HepG2 (cell line): Measurements from ENCODE around the gene IL6ST. TPM values are rescaled to one million over a fixed set of nuclear protein-coding genes. Genes with fewer than 3 reads are reported as not detected.

Experiments
- ELK4 ChIP-seq: sonication (generic); formaldehyde crosslinking; IDR thresholded peaks from 2 replicates; pipeline ENCODE4 v1.9.0; 2021; ENCODE audit warnings: missing genetic modification reagents, borderline replicate concordance
- EP300 ChIP-seq, 3 experiments: sonication (generic) in 1 of 3; formaldehyde crosslinking in 1 of 3; IDR thresholded peaks; 2 replicates each; pipeline versions ENCODE4 v1.5.1 to v1.6.1; 2011 to 2020; ENCODE audit warnings: low read depth in 2 of 3, low read length in 2 of 3, borderline replicate concordance in 1 of 3, improper control_type of control experiment in 1 of 3, mild to moderate bottlenecking in 1 of 3, missing genetic modification reagents in 1 of 3, moderate library complexity in 1 of 3
- FOXA3 ChIP-seq: IDR thresholded peaks from 2 replicates; pipeline ENCODE4 v1.6.1; 2016; ENCODE audit warnings: missing genetic modification reagents, missing compliant biosample characterization
- HINFP ChIP-seq: sonication (generic); formaldehyde crosslinking; IDR thresholded peaks from 2 replicates; pipeline ENCODE4 v1.4.0; 2020; ENCODE audit warnings: low read depth, mild to moderate bottlenecking, missing genetic modification reagents
- KLF6 ChIP-seq: IDR thresholded peaks from 2 replicates; pipeline ENCODE4 v1.8.0; 2016; ENCODE audit warnings: missing biosample characterization, missing genetic modification reagents
- MAZ ChIP-seq, 2 experiments: sonication (generic) in 1 of 2; formaldehyde crosslinking in 1 of 2; IDR thresholded peaks; 2 replicates each; pipeline versions ENCODE4 v1.5.0 to v1.6.1; 2012 to 2020; ENCODE audit warnings: low read depth in 2 of 2, mild to moderate bottlenecking in 2 of 2, borderline replicate concordance in 1 of 2, improper control_type of control experiment in 1 of 2, low read length in 1 of 2, missing genetic modification reagents in 1 of 2, moderate library complexity in 1 of 2
- NFIC ChIP-seq: IDR thresholded peaks from 2 replicates; pipeline ENCODE4 v1.6.1; 2012; ENCODE audit warnings: mild to moderate bottlenecking, low read length, inconsistent platforms
- NPAS2 ChIP-seq: sonication (generic); formaldehyde crosslinking; IDR thresholded peaks from 2 replicates; pipeline ENCODE4 v1.8.0; 2022; ENCODE audit warnings: mild to moderate bottlenecking, missing genetic modification reagents, borderline replicate concordance
- RBM22 ChIP-seq: fragments of 200-400 bp; formaldehyde crosslinking; optimal IDR thresholded peaks from 2 replicates; pipeline ENCODE3; 2017; ENCODE audit warnings: mild to moderate bottlenecking, low read length, moderate library complexity
- SOX5 ChIP-seq: IDR thresholded peaks from 2 replicates; pipeline ENCODE4 v1.6.1; 2016; ENCODE audit warnings: borderline replicate concordance
- ZNF136 ChIP-seq: sonication (generic); formaldehyde crosslinking; IDR thresholded peaks from 2 replicates; pipeline ENCODE4 v1.8.1; 2022; ENCODE audit warnings: low read depth, mild to moderate bottlenecking, moderate library complexity, missing genetic modification reagents
- ZNF510 ChIP-seq: sonication (generic); formaldehyde crosslinking; IDR thresholded peaks from 2 replicates; pipeline ENCODE4 v1.4.0; 2020; ENCODE audit warnings: low read depth, mild to moderate bottlenecking, missing genetic modification reagents
- ZNF530 ChIP-seq: sonication (generic); formaldehyde crosslinking; IDR thresholded peaks from 2 replicates; pipeline ENCODE4 v1.5.0; 2020; ENCODE audit warnings: low read depth, mild to moderate bottlenecking, missing genetic modification reagents
- polyA plus RNA-seq, 8 experiments: library from polyadenylated mRNA; depleted of rRNA in 3 of 8; stranded (reverse) in 7 of 8; unstranded in 1 of 8; fragments of >200 nt; fragmentation: Illumina TruSeq in 4 of 8; extraction: Trizol in 4 of 8; gene quantifications; 2 replicates each; pipeline versions ENCODE4 v1.2.1 to v1.2.3, GENCODE V29; 2011 to 2016; ENCODE audit warnings: low read depth in 4 of 8, missing spikeins in 1 of 8, mixed read lengths in 1 of 8; ENCODE audit not compliant: insufficient read depth in 1 of 8
- total RNA-seq, 5 experiments: library from RNA; depleted of rRNA; stranded (reverse); fragments of >200 nt; fragmentation: Illumina TruSeq; extraction: Trizol; gene quantifications; 2 replicates each; pipeline ENCODE4 v1.2.3, GENCODE V29; 2016; ENCODE audit warnings: low read depth in 1 of 5
- TF ChIP-seq, protein P1 (sequence below): sonication (generic); formaldehyde crosslinking; IDR thresholded peaks from 2 replicates; pipeline ENCODE4 v1.4.0; 2020; ENCODE audit warnings: missing genetic modification reagents
- TF ChIP-seq, protein P2 (sequence below): sonication (generic); formaldehyde crosslinking; IDR thresholded peaks from 2 replicates; pipeline ENCODE4 v1.5.0; 2020; ENCODE audit warnings: mild to moderate bottlenecking, missing genetic modification reagents

The IL6ST gene
- total and polyA plus RNA-seq, 2 of the 13 experiments (the other 11 are each of a cell fraction or from before 2014, with no cell fraction given) = 66.6 to 166 TPM

DNA sequence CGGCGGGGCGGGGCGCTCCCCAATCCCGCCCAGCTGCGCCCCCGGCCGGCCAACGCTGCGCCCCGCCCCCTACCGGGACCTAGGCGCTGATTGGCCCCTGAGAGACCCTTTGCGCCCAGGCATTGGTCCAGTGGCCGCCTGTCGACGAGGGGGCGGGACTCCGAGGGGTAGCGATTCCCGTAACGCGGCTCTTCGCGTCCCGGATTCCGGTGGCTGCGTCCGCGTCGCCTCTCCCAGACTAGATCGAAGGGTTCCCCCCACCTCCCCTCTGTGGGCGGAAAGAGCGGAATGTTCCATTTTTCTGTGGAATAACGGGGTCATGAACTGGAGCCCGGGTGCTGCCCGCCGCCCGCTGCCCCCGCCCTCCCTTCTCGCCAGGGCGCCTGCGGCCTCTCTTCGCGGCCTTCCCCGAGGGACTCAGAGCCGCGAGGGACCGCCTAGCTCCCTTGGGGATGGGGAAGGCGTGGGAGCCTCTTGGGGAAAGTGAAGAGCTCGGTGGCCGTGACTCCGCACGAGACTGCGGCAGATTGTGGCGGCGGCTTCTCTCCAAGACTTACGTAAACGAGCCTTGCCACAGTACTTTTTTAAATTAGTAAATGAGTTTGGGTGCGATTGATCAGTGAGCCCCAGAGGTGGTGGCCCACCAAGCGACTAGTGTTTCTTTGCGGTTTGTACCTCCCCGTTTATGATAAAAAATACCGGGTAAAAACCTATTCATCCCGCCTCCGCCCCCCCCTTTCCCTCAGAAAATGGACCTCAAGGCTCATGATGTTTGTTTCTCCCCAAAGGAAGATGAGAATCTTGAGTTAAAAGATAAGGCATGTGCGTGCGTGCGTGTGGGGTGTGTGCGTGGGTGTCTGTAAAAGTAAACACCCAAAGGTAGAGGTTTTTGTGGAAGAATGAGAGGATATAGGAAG lies 493 bp upstream of the IL6ST start (continued):
- TF ChIP-seq, protein P1, sequence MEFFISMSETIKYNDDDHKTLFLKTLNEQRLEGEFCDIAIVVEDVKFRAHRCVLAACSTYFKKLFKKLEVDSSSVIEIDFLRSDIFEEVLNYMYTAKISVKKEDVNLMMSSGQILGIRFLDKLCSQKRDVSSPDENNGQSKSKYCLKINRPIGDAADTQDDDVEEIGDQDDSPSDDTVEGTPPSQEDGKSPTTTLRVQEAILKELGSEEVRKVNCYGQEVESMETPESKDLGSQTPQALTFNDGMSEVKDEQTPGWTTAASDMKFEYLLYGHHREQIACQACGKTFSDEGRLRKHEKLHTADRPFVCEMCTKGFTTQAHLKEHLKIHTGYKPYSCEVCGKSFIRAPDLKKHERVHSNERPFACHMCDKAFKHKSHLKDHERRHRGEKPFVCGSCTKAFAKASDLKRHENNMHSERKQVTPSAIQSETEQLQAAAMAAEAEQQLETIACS (CRISPR knock-in tag) = no peak
- TF ChIP-seq ZNF510 (CRISPR knock-in tag) = peak; percentile 89
- TF ChIP-seq EP300 (IDR thresholded peaks at IDR 0.05; ENCODE audit: low read depth in 2 of 2, low read length in 2 of 2) = peak in 1 of 2 experiments; percentile 49; a peak in 2 of 4 replicates
- TF ChIP-seq EP300 (CRISPR knock-in tag; IDR thresholded peaks at IDR 0.05; ENCODE audit: borderline replicate concordance) = no peak; the same call in 1 of the 2 replicates
- no peak for TF ChIP-seq ZNF136 (CRISPR knock-in tag)
- TF ChIP-seq ELK4 (CRISPR knock-in tag) = no peak
- no peak for TF ChIP-seq NPAS2 (CRISPR knock-in tag)
- TF ChIP-seq RBM22 = no peak
- TF ChIP-seq HINFP (CRISPR knock-in tag) = peak; percentile 97
- TF ChIP-seq ZNF530 = no peak
- TF ChIP-seq, protein P2, sequence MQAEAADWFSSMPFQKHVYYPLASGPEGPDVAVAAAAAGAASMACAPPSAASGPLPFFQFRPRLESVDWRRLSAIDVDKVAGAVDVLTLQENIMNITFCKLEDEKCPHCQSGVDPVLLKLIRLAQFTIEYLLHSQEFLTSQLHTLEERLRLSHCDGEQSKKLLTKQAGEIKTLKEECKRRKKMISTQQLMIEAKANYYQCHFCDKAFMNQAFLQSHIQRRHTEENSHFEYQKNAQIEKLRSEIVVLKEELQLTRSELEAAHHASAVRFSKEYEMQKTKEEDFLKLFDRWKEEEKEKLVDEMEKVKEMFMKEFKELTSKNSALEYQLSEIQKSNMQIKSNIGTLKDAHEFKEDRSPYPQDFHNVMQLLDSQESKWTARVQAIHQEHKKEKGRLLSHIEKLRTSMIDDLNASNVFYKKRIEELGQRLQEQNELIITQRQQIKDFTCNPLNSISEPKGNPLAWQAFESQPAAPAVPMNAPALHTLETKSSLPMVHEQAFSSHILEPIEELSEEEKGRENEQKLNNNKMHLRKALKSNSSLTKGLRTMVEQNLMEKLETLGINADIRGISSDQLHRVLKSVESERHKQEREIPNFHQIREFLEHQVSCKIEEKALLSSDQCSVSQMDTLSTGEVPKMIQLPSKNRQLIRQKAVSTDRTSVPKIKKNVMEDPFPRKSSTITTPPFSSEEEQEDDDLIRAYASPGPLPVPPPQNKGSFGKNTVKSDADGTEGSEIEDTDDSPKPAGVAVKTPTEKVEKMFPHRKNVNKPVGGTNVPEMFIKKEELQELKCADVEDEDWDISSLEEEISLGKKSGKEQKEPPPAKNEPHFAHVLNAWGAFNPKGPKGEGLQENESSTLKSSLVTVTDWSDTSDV (CRISPR knock-in tag) = no peak
- peak; percentile 86 for TF ChIP-seq KLF6 (CRISPR knock-in tag)
- TF ChIP-seq MAZ (IDR thresholded peaks at IDR 0.05; ENCODE audit: borderline replicate concordance, low read depth, low read length) = no peak; the same call in none of the 2 replicates
- TF ChIP-seq MAZ (CRISPR knock-in tag; IDR thresholded peaks at IDR 0.05; ENCODE audit: low read depth) = peak; percentile 89
- peak; percentile 47; the same call in 1 of the 2 replicates for TF ChIP-seq SOX5
- peak; percentile 52 for TF ChIP-seq FOXA3 (CRISPR knock-in tag)
- TF ChIP-seq NFIC = 0 out of 2 replicates have a peak, but pooled peaks have one; percentile 47
